Naive thymus-derived CD4-positive, alpha-beta T cell (primary cell): ENCODE data around the gene AP1B1. TPM values are rescaled to one million over a fixed set of nuclear protein-coding genes. Genes with fewer than 3 reads are reported as not detected.
A peak's percentile ranks its signal among the peaks of the same experiment; 100 is the strongest.

Experiments used
- ATAC-seq: fragments of 150-1000 bp; cut with Tn5 transposase; 2 replicates; pipeline ENCODE4 v1.10.0; 2021; ENCODE audit warnings: mild to moderate bottlenecking, moderate library complexity
- CTCF ChIA-PET: fragments of 350-600 bp; sonication (Branson Sonifier 250); formaldehyde crosslinking; loops from one replicate; lab custom pipeline; 2021; ENCODE audit warnings: antibody characterized with exemption; lab: Charles Lee
- POLR2A ChIA-PET: fragments of 350-600 bp; sonication (Branson Sonifier 250); formaldehyde crosslinking; loops from one replicate; lab custom pipeline; 2021; ENCODE audit warnings: antibody characterized with exemption, inconsistent platforms; lab: Charles Lee
- DNase-seq, 9 donors: peaks; one replicate each; pipeline versions ENCODE4 v3.0.0 to v3.0.0-alpha.2; 2020 to 2022; ENCODE audit warnings: mixed read lengths in 1 of 9
- H3K27ac ChIP-seq: one replicate; pipeline ENCODE4 v1.7.0; 2013; ENCODE audit warnings: mild to moderate bottlenecking, low read depth, low read length, moderate library complexity
- H3K27me3 ChIP-seq, 2 donors: one replicate each; pipeline ENCODE4 v1.7.0; 2013; ENCODE audit warnings: low read length in 2 of 2, mild to moderate bottlenecking in 2 of 2, moderate library complexity in 2 of 2; ENCODE audit not compliant: control insufficient read depth in 2 of 2, insufficient read depth in 2 of 2
- H3K36me3 ChIP-seq, 3 experiments: 1 replicate in 2 of 3; 2 replicates in 1 of 3; pipeline ENCODE4 v1.7.0; 2013; ENCODE audit warnings: low read length in 3 of 3, mild to moderate bottlenecking in 3 of 3, moderate library complexity in 1 of 3; ENCODE audit not compliant: insufficient read depth in 3 of 3, control insufficient read depth in 2 of 3
- H3K4me1 ChIP-seq, 2 donors: one replicate each; pipeline ENCODE4 v1.7.0; 2013; ENCODE audit warnings: low read length in 2 of 2, mild to moderate bottlenecking in 2 of 2, moderate library complexity in 1 of 2; ENCODE audit not compliant: control insufficient read depth in 2 of 2, insufficient read depth in 2 of 2
- H3K4me3 ChIP-seq: 2 replicates; pipeline ENCODE4 v1.7.0; 2013; ENCODE audit warnings: mild to moderate bottlenecking, low read length
- H3K9me3 ChIP-seq, 3 experiments: 1 replicate in 2 of 3; 2 replicates in 1 of 3; pipeline ENCODE4 v1.7.0; 2013; ENCODE audit warnings: low read length in 3 of 3; ENCODE audit not compliant: control insufficient read depth in 2 of 3
- H3K27ac Mint-ChIP-seq, 9 donors: one replicate each; pipeline ENCODE4 v1.8.0; 2020 to 2022; ENCODE audit warnings: mixed read lengths in 9 of 9, mild to moderate bottlenecking in 8 of 9, moderate library complexity in 5 of 9, inconsistent platforms in 2 of 9
- H3K27me3 Mint-ChIP-seq, 5 donors: one replicate each; pipeline ENCODE4 v1.8.0; 2021 to 2022; ENCODE audit warnings: mixed read lengths in 5 of 5, mild to moderate bottlenecking in 1 of 5
- H3K36me3 Mint-ChIP-seq, 5 donors: one replicate each; pipeline ENCODE4 v1.8.0; 2020 to 2022; ENCODE audit warnings: mixed read lengths in 5 of 5, mild to moderate bottlenecking in 3 of 5, inconsistent platforms in 1 of 5
- H3K4me1 Mint-ChIP-seq, 7 donors: one replicate each; pipeline ENCODE4 v1.8.0; 2020 to 2022; ENCODE audit warnings: mixed read lengths in 7 of 7, mild to moderate bottlenecking in 3 of 7, inconsistent platforms in 1 of 7
- H3K4me3 Mint-ChIP-seq, 10 donors: one replicate each; pipeline ENCODE4 v1.8.0; 2020 to 2022; ENCODE audit warnings: mild to moderate bottlenecking in 10 of 10, mixed read lengths in 10 of 10, moderate library complexity in 6 of 10, inconsistent platforms in 2 of 10
- H3K9me3 Mint-ChIP-seq, 11 donors: one replicate each; pipeline ENCODE4 v1.8.0; 2020 to 2022; ENCODE audit warnings: mixed read lengths in 11 of 11, mild to moderate bottlenecking in 4 of 11, inconsistent platforms in 1 of 11, moderate library complexity in 1 of 11
- intact Hi-C, 2 donors: fragments of 100-400 bp; cut with micrococcal nuclease; formaldehyde crosslinking; loops; one replicate each; pipeline ENCODE4 v1.15.1; 2023
- polyA plus RNA-seq, 2 donors: library from polyadenylated mRNA; unstranded; fragments of 300-500 nt; fragmentation: Illumina TruSeq; gene quantifications; one replicate each; pipeline ENCODE4 v1.2.3, GENCODE V29; 2021
- total RNA-seq, 6 experiments: library from RNA in 5 of 6; stranded (reverse) in 5 of 6; gene quantifications; 1 replicate in 5 of 6; 2 replicates in 1 of 6; pipeline ENCODE4 v1.2.3 and lab custom pipeline; 2021 to 2026

AP1B1 gene
- total and polyA plus RNA-seq, 7 experiments from 2014 or later: 15.0 to 77.7 (median 38.9) TPM

GRCh38 chr22:29338398-29338797 lies 50.0 kb downstream of the AP1B1 start:
- Histone ChIP-seq H3K36me3 (peaks cover 0 to 99% (median 15%) of the 10 kb centered on the region in 3 experiments), H3K9me3 (no peaks in the 10 kb centered on the region), H3K27me3 (no peaks in the 10 kb centered on the region), H3K4me3 (no peak overlapping the region), H3K4me1 (no peaks in the 10 kb centered on the region), H3K27ac (no peak overlapping the region)
- CTCF ChIA-PET: no interaction called here
- intact Hi-C loops: no loop called here
- H3K4me3 Mint-ChIP-seq: no peak overlapping the region
- H3K4me1 Mint-ChIP-seq: peaks cover 0 to 3% (median 0%) of the 10 kb centered on the region in 7 donors
- ATAC-seq (no peak), DNase-seq (no peak)
- no peaks in the 10 kb centered on the region for H3K27me3 Mint-ChIP-seq
- peak overlapping the region in 3 of 9 donors; percentile 7 to 41 (median 19) for H3K27ac Mint-ChIP-seq
- POLR2A ChIA-PET: no interaction called here
- H3K36me3 Mint-ChIP-seq: peaks cover 7 to 60% (median 17%) of the 10 kb centered on the region in 5 donors
- no peaks in the 10 kb centered on the region for H3K9me3 Mint-ChIP-seq

GRCh38 chr22:29337631-29338284 lies 50.6 kb downstream of the AP1B1 start:
- Histone ChIP-seq H3K36me3 (peaks cover 0 to 99% (median 15%) of the 10 kb centered on the region in 3 experiments), H3K27me3 (no peaks in the 10 kb centered on the region), H3K4me1 (no peaks in the 10 kb centered on the region), H3K9me3 (no peaks in the 10 kb centered on the region), H3K27ac (no peak overlapping the region), H3K4me3 (no peak overlapping the region)
- Mint-ChIP-seq H3K9me3 (no peaks in the 10 kb centered on the region), H3K4me1 (peaks cover 0 to 2% (median 0%) of the 10 kb centered on the region in 7 donors), H3K36me3 (peaks cover 5 to 54% (median 15%) of the 10 kb centered on the region in 5 donors), H3K27me3 (no peaks in the 10 kb centered on the region), H3K4me3 (no peak overlapping the region), H3K27ac (peak overlapping the region in 1 of 9 donors; percentile 19)
- intact Hi-C loops: no loop called here
- ATAC-seq (no peak), DNase-seq (no peak)
- ChIA-PET POLR2A (no interaction called here), CTCF (no interaction called here)

DNA sequence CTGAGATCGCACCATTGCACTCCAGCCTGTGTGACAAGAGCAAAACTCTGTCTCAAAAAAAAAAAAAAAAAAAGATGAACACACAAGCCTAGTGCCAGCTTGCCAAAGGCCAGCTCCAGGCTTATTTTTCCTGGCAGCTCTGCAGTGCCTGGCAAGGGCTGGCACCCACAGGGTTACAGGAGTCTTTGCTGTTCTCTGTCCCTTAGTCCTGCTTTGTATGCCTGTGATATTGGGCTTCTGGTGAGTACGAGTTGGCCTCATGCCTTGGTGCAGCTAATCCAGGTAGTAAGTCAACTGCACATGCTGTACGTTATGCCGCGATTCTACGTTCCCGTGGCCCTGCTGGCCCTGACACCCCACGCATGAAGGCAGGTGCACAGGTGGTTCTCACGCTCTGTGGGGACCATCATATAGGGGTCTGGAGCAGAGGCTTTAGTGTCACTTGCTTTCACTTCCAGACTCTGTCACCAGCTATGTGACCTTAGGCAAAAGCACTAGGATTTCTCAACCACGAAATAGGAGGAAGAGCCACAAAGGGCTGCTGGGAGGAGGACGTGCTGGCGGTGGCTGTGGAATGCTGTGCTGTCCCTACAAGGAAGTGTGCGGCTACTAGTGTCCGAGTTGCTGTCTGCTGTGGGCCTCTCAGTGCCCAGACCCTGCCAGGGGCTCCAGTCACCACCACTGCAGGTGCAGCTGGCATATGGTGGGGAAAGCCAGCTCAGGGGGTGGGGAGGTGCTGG lies 51.4 kb downstream of the AP1B1 start:
- DNase-seq (no peak), ATAC-seq (no peak)
- Mint-ChIP-seq H3K36me3 (peaks cover 5 to 49% (median 15%) of the 10 kb centered on the region in 5 donors), H3K4me1 (peaks cover 0 to 2% (median 0%) of the 10 kb centered on the region in 7 donors), H3K4me3 (no peak overlapping the region), H3K9me3 (no peaks in the 10 kb centered on the region), H3K27me3 (no peaks in the 10 kb centered on the region), H3K27ac (peak overlapping the region in 1 of 9 donors; percentile 54)
- intact Hi-C loops: no loop called here
- Histone ChIP-seq H3K9me3 (no peaks in the 10 kb centered on the region), H3K27me3 (no peaks in the 10 kb centered on the region), H3K27ac (no peak overlapping the region), H3K36me3 (peaks cover 0 to 98% (median 15%) of the 10 kb centered on the region in 3 experiments), H3K4me1 (no peaks in the 10 kb centered on the region), H3K4me3 (no peak overlapping the region)
- CTCF ChIA-PET: no interaction called here
- POLR2A ChIA-PET: no interaction called here

DNA sequence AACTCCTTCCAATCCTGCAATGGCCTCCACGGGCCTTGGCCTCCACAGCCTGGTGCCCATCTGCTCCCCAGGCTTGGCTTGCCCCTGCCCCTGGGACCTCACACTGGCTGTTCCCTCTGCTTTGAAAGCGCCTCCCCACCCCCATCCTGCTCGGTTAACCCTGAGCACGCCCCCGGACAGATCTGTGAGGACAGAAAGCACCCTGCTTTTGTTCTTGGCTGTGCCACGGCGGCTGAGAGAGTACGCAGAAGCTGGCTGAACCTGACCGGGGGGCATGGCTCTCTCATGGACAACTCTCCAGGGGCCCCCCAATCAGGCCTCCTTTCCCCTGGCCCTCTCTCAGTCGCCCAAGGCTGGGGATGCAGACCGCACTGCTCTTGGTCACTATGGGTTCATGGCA lies 52.7 kb downstream of the AP1B1 start:
- H3K4me3 ChIP-seq: no peak overlapping the region
- H3K4me1 ChIP-seq: no peaks in the 10 kb centered on the region
- peaks cover 0 to 98% (median 15%) of the 10 kb centered on the region in 3 experiments for H3K36me3 ChIP-seq
- H3K27ac ChIP-seq: no peak overlapping the region
- Mint-ChIP-seq H3K4me1 (peaks cover 0 to 2% (median 0%) of the 10 kb centered on the region in 7 donors), H3K27ac (peak overlapping the region in 2 of 9 donors; percentile 25 to 31), H3K4me3 (no peak overlapping the region), H3K27me3 (no peaks in the 10 kb centered on the region), H3K9me3 (peaks cover 0 to 1% (median 0%) of the 10 kb centered on the region in 11 donors), H3K36me3 (peaks cover 5 to 48% (median 15%) of the 10 kb centered on the region in 5 donors)
- H3K9me3 ChIP-seq: no peaks in the 10 kb centered on the region
- H3K27me3 ChIP-seq: no peaks in the 10 kb centered on the region
- ChIA-PET POLR2A (no interaction called here), CTCF (no interaction called here)
- ATAC-seq (no peak), DNase-seq (no peak)
- intact Hi-C loops: no loop called here

- H3K27me3 ChIP-seq: no peaks in the 10 kb centered on the region
- H3K4me1 ChIP-seq: no peaks in the 10 kb centered on the region
- ChIA-PET POLR2A (no interaction called here), CTCF (no interaction called here)
- Mint-ChIP-seq H3K27me3 (no peaks in the 10 kb centered on the region), H3K4me1 (peaks cover 0 to 2% (median 0%) of the 10 kb centered on the region in 7 donors), H3K36me3 (peaks cover 5 to 41% (median 15%) of the 10 kb centered on the region in 5 donors), H3K4me3 (no peak overlapping the region), H3K9me3 (peaks cover 0 to 1% (median 0%) of the 10 kb centered on the region in 11 donors), H3K27ac (peak overlapping the region in 1 of 9 donors; percentile 33)
- H3K27ac ChIP-seq: no peak overlapping the region
- peaks cover 0 to 98% (median 8%) of the 10 kb centered on the region in 3 experiments for H3K36me3 ChIP-seq
- no peaks in the 10 kb centered on the region for H3K9me3 ChIP-seq
- H3K4me3 ChIP-seq: no peak overlapping the region
- ATAC-seq: no peak
- intact Hi-C loops: no loop called here
- DNase-seq: no peak
Observed at GRCh38 chr22:29334696-29335344, 53.5 kb downstream of the AP1B1 start.

DNA sequence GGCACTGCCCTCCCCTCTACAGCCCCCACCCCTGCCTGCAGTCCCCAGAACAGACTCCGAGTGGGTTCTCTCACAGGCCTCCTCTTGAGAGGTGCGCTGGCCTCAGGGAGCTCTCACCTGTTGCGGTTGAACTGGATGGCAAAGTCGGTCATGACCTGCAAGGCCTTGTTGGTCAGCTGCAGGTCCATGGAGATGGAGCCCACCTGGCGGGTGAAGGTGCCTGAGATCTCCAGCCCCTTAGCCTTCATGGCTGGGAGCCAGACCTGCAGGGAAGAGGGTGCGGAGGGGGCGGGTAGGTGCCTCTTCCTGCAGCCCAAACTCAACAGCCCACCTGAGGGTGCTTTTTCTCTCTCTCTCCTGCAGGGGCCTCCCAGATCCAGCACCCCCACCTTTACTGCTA lies 54.2 kb downstream of the AP1B1 start:
- no peak overlapping the region for H3K27ac Mint-ChIP-seq
- no peak overlapping the region for H3K4me3 Mint-ChIP-seq
- no peaks in the 10 kb centered on the region for H3K27me3 Mint-ChIP-seq
- intact Hi-C loops: no loop called here
- DNase-seq (no peak), ATAC-seq (no peak)
- peaks cover 5 to 34% (median 12%) of the 10 kb centered on the region in 5 donors for H3K36me3 Mint-ChIP-seq
- H3K27ac ChIP-seq: no peak overlapping the region
- ChIA-PET CTCF (no interaction called here), POLR2A (no interaction called here)
- peaks cover 0 to 1% (median 0%) of the 10 kb centered on the region in 11 donors for H3K9me3 Mint-ChIP-seq
- H3K27me3 ChIP-seq: no peaks in the 10 kb centered on the region
- no peaks in the 10 kb centered on the region for H3K9me3 ChIP-seq
- H3K4me1 ChIP-seq: no peaks in the 10 kb centered on the region
- H3K36me3 ChIP-seq: peaks cover 0 to 98% (median 8%) of the 10 kb centered on the region in 3 experiments
- no peak overlapping the region for H3K4me3 ChIP-seq
- H3K4me1 Mint-ChIP-seq: peaks cover 0 to 2% (median 0%) of the 10 kb centered on the region in 7 donors
